Islet of Langerhans (tissue), 1 donor: ENCODE measurements around the gene DHDH.
A peak's percentile ranks its signal among the peaks of the same experiment; 100 is the strongest.

Experiments used
- FAIRE-seq: peaks from one replicate; lab custom pipeline; 2011; peaks lifted over from hg19 to GRCh38; lab: Jason Lieb, UNC

The DHDH gene

DNA sequence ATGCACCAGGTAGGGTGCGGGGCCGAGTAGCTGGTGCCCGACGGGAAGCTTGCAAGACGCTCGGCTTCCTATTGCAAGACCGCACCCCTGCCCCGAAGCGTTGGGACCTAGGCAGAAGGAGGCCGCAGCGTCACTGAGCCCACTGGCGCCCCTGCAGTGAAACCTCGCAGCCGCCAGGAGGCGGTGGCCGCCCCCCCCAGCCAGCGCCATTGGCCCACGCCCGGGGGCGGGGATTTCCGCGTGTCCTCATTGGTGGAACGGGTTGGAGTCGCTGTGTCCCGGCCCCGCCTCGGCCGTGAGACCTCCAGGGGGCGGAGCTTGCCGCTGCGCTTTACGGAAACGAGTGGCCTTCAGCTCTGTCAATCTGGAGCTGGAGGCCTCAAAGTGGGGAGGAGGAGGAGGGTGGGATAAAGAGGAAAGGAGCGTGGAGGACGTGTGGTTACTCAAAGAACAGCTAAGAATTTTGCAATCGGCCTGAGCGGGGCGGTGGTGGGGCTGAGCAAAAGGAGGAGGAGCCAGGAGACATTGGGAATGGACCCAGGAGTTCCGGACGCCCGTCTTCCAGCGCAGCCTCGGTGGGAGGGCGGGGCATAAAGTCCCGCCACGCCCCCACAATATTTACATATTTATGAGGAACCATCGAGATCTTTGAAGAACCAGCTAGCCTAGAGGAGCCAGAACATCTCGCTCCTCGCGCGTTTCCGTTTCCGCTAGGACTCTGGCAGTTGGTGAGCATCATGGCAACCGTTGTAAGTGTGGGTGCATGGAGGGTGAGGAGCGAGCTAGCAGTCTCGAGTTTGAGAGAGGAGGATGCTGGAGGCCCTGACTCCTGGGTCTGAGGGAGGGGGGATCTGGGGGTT lies 59.9 kb downstream of the DHDH start, which contains the start of the genes GYS1 and RUVBL2:
GYS1 (minus strand) TSS at position 135 of the 860 bp plus-strand sequence. CDS start 197 bp downstream, outside the sequence.
RUVBL2 (plus strand) TSS at position 713 of the 860 bp plus-strand sequence; CDS start at position 738, 25 bp downstream.
- FAIRE-seq = peak; percentile 96

GRCh38 chr19:48994035-48994386 lies 60.5 kb downstream of the DHDH start:
- FAIRE-seq = no peak
